Uterus (tissue), 2 donors: Measurements from ENCODE around the gene PACSIN2.

ENCODE experiments used
- CTCF ChIP-seq, 4 experiments: fragments of 200-600 bp in 2 of 4; fragments of 450-650 bp in 2 of 4; sonication (generic) in 2 of 4; IDR thresholded peaks; one replicate each; pipeline ENCODE4 v1.5.1; 2016 to 2019; ENCODE audit warnings: antibody characterized with exemption in 4 of 4, mild to moderate bottlenecking in 2 of 4, moderate library complexity in 1 of 4
- POLR2A ChIP-seq, 2 donors: fragments of 450-650 bp; IDR thresholded peaks; one replicate each; pipeline ENCODE4 v1.6.1; 2016; ENCODE audit warnings: antibody characterized with exemption in 2 of 2, mild to moderate bottlenecking in 1 of 2, moderate library complexity in 1 of 2

GRCh38 chr22:42939941-42940653, 74.9 kb downstream of the PACSIN2 start:
- TF ChIP-seq CTCF (IDR thresholded peaks at IDR 0.05) (no peak), POLR2A (IDR thresholded peaks at IDR 0.05) (no peak)
